KOPT-K1 (cell line): Measurements from ENCODE around the gene SORT1.
"Not testable (repeated sequence)": the region's sequence is repeated elsewhere in the genome, so short reads cannot be mapped to it uniquely, and the experiment has no call there.

ENCODE experiments used
- H3K27ac ChIP-seq: fragments of 200-600 bp; sonication (generic); 2 replicates; pipeline ENCODE4 v1.5.1; 2016; ENCODE audit warnings: antibody characterized with exemption, mild to moderate bottlenecking, low read depth, low read length; ENCODE audit not compliant: poor library complexity, severe bottlenecking
- H3K36me3 ChIP-seq: fragments of 200-600 bp; sonication (generic); 2 replicates; pipeline ENCODE4 v1.5.1; 2017; ENCODE audit warnings: antibody characterized with exemption, mild to moderate bottlenecking, low read length, moderate library complexity; ENCODE audit not compliant: insufficient read depth
- H3K9me3 ChIP-seq: fragments of 200-600 bp; sonication (generic); 2 replicates; pipeline ENCODE4 v1.5.1; 2017; ENCODE audit warnings: antibody characterized with exemption, low read length, mild to moderate bottlenecking; ENCODE audit not compliant: insufficient read depth, poor library complexity, severe bottlenecking

Gene SORT1

DNA sequence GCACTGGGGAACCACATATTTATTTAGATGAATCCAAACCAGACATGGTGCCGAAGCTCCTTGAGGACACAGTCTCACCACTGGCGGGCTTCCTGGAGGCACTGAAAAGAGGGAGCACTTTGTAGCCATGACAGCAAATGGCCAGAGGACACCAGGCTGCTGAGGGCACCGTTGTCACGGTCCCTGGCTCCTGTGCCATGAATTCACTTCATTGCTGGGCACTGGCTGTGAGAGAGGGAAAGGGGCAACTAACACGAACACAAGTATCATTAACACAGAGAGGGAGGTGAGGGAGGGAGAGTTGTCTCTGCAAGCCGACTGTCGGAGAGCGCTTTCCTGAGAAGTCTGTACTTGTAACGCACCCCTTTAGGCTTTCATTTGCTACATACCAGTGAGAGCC, 105.4 kb downstream of the SORT1 start:
- H3K27ac ChIP-seq = no peak overlapping the region
- no peaks in the 10 kb centered on the region for H3K9me3 ChIP-seq
- no peaks in the 10 kb centered on the region for H3K36me3 ChIP-seq

DNA sequence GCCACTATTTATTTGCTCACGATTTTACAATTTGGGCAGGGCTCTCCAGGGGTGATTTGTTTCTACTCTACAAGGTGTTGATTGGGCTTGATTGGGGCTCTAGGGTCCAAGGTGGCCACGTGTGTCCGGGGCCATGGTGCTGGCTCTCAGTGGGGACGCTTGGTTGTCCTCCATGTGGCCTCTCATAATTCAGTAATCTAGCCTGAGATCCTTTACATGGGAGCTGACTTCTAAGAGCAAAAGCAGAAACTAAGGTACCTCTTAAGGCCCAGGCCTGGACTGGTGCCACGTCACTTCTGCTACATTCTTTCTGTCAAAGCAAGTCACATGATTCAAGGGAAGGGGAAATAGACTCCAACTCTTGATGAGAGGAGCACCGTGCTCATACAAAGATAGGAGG, 106.7 kb downstream of the SORT1 start:
- Histone ChIP-seq H3K36me3 (no peaks in the 10 kb centered on the region), H3K27ac (no peak overlapping the region), H3K9me3 (no peaks in the 10 kb centered on the region)

DNA sequence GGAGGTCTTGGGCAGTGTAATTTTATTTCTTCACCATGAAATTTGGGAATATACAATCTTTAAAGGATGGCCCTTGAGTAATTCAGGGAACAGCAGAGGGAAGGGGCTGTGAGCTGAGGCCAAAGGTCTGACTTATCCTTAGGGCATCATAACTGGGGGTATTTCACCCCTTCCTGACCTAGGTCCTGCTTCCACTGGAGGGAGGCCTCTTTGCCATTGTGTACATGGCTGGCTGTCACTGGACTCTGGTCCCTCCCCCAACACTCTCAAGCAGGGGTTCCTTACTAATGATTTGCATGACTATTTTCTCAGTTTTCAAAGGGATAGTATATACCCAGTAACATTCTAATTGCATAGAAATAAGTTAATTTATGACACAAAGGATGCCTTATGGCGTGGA, 107.6 kb downstream of the SORT1 start:
- no peak overlapping the region for H3K27ac ChIP-seq
- no peaks in the 10 kb centered on the region for H3K36me3 ChIP-seq
- no peaks in the 10 kb centered on the region for H3K9me3 ChIP-seq

DNA sequence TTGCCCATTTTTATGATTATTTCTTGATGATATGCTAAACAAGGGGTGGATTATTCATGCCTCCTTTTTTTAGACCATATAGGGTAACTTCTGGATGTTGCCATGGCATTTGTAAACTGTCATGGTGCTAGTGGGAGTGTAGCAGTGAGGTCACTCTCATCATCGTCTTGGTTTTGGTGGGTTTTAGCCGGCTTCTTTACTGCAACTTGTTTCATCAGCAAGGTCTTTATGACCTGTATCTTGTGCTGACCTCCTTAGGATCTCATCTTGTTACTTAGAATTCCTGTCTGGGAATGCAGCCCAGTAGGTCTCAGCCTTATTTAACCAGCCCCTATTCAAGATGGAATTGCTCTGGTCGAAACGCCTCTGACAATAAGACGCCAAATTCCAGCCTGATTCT, 111.0 kb downstream of the SORT1 start:
- not testable (repeated sequence) for H3K36me3 ChIP-seq, H3K9me3 ChIP-seq, H3K27ac ChIP-seq

DNA sequence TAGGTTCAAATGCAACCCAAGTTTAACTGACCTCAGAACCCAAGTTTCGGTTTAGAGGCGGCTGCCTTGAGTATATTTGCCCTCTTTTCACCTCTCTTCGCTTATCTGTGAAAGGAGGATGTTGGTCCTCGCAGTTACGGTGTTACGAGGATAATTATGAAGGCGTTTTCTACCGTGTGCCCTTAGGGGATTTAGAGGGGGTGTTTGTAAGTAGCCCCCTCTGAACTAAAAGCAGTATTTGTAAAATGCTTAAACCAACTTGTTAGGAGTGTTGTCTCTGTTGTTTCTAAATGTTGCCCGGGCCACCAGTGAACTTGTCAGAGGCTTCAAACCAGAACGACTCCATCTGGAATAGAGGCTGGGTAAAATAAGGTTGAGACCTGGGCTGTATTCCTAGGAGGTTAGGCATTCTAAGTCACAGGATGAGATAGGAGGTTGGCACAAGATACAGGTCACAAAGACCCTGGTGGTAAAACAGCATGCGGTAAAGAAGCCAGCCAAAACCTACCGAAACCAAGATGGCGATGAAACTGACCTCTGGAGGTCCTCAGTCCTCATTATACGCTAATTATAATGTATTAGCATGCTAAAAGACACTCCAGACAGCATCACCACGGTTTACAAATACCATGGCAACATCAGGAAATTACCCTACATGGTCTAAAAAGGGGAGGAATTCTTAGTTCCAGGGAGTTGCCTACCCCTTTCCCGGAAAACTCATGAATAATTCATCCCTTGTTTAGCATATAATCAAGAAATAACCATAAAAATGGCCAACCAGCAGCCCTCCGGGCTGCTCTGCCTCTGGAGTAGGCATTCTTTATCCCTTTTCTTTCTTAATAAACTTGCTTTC, 113.7 kb downstream of the SORT1 start:
- Histone ChIP-seq H3K9me3 (no peaks in the 10 kb centered on the region), H3K36me3 (peaks cover 26% of the 10 kb centered on the region), H3K27ac (peak overlapping the region; percentile 91)

DNA sequence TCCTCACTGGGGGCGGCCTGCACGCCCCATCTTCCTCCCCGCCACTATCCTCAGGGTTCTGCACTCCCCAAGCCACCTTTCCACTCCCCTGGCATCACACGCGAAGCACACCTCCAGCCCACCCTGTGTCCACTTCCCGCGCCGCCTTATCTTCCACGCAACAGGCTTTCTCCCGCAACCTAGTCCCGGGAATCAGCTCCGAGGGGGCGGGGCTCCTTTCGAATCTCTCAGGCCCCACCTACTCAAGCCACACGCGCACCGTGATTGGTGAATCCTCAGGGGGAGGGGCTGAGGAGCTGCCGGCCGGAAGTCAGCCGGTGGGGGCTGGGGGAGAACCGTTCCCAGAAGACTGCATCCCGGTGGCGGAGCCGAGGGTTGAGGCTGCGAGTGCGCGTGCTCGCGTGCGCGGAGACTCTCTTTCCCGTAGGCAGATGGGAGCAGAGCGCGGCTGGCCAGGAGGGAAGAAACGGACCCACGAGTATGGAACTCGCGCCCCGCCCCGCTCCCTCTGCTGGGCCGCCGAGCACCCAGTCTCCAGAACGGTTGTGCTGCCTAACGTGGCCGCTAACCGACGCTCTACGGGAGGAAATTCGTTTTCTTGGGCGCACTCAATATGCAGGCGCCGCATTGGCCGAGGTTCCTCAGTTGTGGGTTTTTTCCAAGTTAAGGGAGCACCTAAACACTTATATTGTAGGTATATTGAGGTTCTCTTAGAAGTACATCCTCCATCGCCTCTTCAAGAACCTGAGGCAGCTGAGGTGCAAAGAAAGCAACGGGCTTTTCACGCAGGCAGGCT, 114.6 kb downstream of the SORT1 start, which contains the start of gene PSRC1:
Gene PSRC1 (minus strand): TSS at position 194 of the 796 bp plus-strand sequence.
- H3K36me3 ChIP-seq = peaks cover 34% of the 10 kb centered on the region
- peak within 1 kb of the TSS; percentile 91 for H3K27ac ChIP-seq
- H3K9me3 ChIP-seq = no peaks in the 10 kb centered on the region

DNA sequence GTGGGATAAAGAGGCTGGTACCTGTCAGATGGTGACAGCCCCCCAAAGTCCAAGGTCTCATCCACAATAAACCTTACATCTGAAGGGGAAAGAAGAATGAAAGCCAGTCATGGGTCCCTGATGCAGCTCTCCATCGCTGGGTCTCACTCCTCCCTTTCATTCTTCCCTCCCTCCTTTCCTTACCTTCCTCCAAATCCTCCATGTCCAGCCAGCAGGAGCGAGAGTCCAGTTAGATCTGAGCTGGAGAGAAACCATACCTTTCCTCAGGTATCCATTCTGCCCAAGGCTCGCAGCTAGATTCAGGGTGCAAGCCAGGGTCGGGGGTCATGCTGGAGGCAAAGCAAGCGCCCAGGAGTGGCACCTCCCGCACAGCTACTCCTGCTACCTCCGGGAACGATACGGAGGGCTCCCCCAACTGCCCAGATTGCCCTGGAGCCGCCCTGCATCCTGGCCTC, 115.2 kb downstream of the SORT1 start:
- Histone ChIP-seq H3K27ac (peak overlapping the region; percentile 91), H3K9me3 (no peaks in the 10 kb centered on the region), H3K36me3 (peaks cover 40% of the 10 kb centered on the region)

DNA sequence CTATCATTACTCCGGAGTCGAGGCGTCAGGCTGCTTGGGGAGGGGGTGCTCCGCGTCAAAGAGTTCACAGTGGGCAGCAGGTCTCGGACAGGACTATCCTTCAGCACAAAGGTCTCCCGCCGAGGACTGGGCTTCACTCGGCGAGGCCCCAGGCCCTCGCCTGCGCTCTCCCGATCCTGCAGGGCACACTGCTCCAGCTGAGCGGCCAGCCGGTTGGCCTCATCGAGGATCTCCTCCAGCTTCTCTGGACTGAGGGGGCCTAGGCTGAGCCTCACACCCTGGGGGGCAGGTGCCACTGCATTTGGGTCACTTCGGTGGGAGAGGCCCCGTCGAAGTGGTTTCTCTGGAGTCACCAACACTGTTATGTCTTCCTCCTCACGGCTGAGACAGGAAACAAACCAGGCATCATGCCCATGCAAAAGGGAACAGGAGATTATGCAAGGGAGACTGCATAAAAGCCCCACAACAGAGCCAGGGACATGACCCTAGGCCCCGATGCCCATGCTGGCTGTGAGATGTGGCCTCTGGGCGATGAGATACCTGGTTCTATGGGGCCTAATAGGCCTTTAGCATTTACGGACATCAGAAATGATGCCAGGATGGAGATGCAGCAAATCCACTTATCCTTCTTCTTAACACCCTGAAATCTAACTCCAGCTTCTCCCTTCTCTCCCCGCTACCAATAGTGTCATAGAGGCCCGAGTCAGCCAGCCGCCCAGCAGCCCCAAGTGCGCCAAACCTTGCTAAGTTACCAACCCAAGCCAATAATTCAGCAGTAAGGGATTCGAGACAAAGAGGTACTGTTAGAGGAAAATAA, 115.8 kb downstream of the SORT1 start:
- no peaks in the 10 kb centered on the region for H3K9me3 ChIP-seq
- peaks cover 41% of the 10 kb centered on the region for H3K36me3 ChIP-seq
- H3K27ac ChIP-seq = peak overlapping the region; percentile 91

DNA sequence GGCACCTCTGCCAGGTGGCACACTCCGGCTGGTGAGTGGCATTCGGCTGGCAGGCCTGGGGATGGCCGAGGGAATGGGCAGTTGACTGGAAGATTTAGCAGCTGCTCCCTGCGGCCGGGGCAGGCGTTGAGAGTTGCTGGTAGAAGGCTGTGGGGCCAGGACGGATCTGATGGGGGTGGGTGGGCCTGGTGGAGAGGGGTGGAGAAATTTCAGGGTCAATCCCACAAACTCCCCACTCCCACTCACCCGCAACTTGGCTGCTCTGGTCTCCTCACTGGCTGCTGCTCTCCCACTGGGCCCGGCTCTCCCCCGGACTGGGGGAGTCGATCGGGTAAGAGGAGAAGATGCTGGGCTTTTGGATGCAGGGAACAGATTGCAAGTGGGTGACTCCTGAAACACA, 116.9 kb downstream of the SORT1 start:
- H3K9me3 ChIP-seq = no peaks in the 10 kb centered on the region
- no peak overlapping the region for H3K27ac ChIP-seq
- peaks cover 41% of the 10 kb centered on the region for H3K36me3 ChIP-seq

DNA sequence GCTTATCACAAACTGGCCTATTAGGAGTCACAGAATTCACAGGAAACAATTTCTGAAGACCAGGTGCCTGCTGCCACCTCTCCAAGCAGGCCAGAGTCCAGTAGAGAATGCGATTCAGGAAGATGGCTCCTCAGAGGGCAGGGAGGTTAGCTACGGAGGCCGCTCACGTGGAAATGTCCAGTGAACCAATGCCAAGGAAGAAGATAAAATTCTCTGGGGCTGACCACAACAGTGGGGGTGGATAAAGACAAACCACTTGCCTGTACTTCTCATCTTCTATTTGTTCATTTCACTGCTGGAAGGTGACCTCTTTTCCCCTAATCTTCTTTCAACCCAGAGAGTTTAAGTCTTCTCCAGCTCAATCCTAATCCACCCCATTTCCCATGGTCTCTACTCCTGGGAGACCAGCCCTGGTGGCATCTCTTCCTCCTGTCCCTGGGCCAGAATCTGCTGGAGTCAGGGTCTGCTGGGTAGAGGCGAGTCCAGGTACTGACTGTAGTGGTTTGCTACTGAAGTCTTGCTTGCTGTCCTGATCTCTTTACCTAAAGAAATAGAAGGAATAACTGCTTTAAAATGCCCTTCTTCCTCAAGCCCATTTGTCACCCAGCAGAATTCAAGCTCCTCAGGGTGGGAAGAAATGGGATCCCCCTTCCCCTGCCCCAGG, 118.0 kb downstream of the SORT1 start:
- Histone ChIP-seq H3K36me3 (peaks cover 41% of the 10 kb centered on the region), H3K27ac (no peak overlapping the region), H3K9me3 (no peaks in the 10 kb centered on the region)

DNA sequence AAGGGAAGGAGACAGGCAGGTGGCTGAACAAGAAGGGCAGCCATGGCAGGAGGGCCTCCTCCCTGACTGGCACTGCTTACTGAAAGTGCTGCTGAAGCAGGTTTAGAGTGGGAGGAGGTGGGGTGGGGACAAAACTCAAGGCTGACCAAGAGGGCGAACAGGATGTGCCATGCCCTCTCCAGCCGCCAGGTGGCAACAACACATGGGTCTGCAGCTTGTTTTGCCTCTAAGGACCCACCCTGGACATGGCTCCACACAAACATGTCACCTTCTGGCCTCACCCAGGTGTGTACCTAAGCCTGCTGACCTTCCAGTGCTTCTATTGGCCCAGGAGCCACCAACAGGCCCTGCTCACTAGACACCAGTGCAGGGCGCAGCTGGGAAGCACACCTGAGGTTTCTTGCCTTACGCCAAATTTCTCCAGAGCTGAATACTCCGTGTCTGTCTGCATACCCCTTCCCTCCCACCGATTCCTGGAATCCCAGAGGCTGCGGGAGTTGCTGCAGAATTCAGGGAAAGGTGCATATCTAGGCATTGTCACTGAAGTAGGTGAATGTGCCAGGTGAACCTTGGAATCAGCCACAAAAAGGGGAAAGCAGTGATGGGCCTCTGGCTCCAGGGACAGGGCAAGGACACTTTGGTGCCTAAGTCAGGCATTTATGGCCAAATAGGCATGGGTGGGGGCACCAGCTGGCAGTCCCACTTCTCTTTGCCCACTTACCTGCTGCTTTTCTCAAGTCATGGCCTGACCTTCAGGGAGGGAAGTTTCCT, 120.1 kb downstream of the SORT1 start:
- H3K27ac ChIP-seq = no peak overlapping the region
- no peaks in the 10 kb centered on the region for H3K9me3 ChIP-seq
- H3K36me3 ChIP-seq = peaks cover 41% of the 10 kb centered on the region

DNA sequence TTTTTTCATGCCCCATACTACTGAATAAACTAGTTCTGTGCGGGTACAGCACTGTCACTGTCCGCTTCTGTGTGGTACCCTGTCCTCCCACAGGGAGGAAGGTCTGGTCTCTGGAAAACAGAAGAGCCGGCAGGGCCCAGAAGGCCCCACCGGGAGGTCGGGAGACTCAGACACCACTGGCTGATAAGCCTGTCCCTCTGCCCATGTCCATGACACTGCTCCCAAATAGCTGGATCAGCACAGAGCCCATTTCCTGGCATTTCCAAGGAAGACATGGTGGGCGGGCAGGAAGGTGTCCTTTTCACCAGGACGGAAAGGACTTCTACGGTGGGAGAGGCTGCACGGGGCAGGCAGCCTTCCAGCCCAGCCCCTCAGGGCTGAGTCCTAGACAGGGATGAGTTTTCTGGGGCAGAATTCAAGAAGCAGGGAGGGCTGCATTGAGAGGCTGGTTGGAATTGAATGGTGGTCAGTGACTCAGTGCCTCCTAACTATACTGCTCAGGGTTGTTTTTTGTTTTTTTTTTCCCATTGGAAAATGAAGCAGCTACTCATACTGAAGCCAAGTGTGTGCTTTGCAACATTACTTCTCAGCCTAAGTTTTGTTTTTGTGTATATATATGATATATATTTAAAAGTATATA, 121.9 kb downstream of the SORT1 start:
- Histone ChIP-seq H3K36me3 (peaks cover 34% of the 10 kb centered on the region), H3K27ac (no peak overlapping the region), H3K9me3 (no peaks in the 10 kb centered on the region)

DNA sequence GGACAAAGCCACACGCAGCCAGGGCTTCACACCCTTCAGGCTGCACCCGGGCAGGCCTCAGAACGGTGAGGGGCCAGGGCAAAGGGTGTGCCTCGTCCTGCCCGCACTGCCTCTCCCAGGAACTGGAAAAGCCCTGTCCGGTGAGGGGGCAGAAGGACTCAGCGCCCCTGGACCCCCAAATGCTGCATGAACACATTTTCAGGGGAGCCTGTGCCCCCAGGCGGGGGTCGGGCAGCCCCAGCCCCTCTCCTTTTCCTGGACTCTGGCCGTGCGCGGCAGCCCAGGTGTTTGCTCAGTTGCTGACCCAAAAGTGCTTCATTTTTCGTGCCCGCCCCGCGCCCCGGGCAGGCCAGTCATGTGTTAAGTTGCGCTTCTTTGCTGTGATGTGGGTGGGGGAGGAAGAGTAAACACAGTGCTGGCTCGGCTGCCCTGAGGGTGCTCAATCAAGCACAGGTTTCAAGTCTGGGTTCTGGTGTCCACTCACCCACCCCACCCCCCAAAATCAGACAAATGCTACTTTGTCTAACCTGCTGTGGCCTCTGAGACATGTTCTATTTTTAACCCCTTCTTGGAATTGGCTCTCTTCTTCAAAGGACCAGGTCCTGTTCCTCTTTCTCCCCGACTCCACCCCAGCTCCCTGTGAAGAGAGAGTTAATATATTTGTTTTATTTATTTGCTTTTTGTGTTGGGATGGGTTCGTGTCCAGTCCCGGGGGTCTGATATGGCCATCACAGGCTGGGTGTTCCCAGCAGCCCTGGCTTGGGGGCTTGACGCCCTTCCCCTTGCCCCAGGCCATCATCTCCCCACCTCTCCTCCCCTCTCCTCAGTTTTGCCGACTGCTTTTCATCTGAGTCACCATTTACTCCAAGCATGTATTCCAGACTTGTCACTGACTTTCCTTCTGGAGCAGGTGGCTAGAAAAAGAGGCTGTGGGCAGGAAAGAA, 122.9 kb downstream of the SORT1 start:
- no peaks in the 10 kb centered on the region for H3K9me3 ChIP-seq
- peaks cover 23% of the 10 kb centered on the region for H3K36me3 ChIP-seq
- H3K27ac ChIP-seq = no peak overlapping the region
